Left lobe of liver (tissue), 2 donors: ENCODE results near the gene SLAMF6. TPM values are rescaled to one million over a fixed set of nuclear protein-coding genes. Genes with fewer than 3 reads are reported as not detected.
A peak's percentile ranks its signal among the peaks of the same experiment; 100 is the strongest.
"Not testable (repeated sequence)": the region's sequence is repeated elsewhere in the genome, so short reads cannot be mapped to it uniquely, and the experiment has no call there.

Experiments
- ATAC-seq: fragments of 200-7000 bp; cut with Tn5 transposase; one replicate; pipeline ENCODE4 v1.9.1; 2020; ENCODE audit warnings: mild to moderate bottlenecking, moderate library complexity
- DNase-seq: peaks from one replicate; pipeline ENCODE4 v3.0.0-alpha.2; 2020; ENCODE audit warnings: low spot score
- total RNA-seq: library from RNA; stranded (reverse); gene quantifications from one replicate; pipeline ENCODE4 v1.2.1, GENCODE V29; 2021
- donor health status: DM: no; HTN: no; CAD: no; lungs with moderate emphysema.
- donor health status: DM: no; HTN: yes; CAD: no.

SLAMF6 gene
- total RNA-seq, 1 donor from 2014 or later: 0.23 TPM

- ATAC-seq (peak; percentile 56), DNase-seq (no peak)
Measured at GRCh38 chr1:160544647-160545046, 21.6 kb upstream of the SLAMF6 start.

- ATAC-seq (peak; percentile 60), DNase-seq (no peak)
Measured at GRCh38 chr1:160542303-160542945, 19.4 kb upstream of the SLAMF6 start.

DNA sequence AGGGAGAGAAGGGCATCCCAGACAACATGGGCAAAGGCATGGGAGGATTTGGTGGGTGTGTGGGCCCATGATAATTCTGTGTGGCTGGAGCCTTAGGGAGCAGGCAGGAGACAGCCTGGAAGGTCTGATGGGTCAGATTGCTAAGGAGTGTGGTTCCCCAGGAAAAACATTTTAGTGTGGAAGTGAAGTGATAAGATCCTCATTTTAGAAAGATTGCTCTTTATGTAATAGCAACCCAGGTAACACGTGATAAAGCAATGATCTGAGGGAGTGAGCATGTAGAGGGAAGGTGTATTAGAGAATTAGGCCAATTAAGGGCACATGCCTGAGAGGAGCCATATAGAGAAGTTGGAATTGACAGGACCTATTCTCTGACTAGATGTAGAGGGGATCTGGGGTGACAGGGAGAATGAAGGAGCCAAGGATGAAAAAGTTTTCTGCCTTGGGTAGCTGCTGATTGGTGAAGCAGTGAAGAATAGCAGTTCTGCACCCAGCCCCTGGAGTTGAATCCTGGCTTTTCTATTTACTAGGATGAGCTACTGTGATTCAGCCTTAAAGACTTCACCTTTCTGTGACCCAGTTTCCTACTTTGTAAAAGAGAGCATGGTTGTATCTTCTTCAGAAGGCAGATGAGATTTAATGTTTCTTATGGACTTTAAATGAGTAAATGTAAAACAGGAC is 18.7 kb upstream of the SLAMF6 start:
- DNase-seq: no peak
- ATAC-seq: no peak

DNA sequence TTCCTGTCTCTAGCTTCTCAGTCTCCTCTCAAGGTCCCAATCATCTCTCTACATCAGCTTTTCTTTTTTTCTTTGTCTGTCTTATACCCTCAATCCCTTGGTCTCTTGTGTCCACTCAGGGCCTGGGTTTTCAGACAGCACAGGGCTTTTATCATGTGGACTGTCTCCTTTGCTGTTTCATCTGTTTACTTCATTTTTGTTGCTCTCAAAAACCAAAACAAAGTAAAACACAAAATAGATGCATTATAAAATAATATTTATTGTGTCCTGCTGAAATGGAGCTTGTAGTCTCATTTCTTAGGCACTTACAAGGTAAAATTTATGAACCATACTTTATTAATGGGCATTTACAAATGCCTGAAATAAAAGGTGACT is 17.8 kb upstream of the SLAMF6 start:
- ATAC-seq: no peak
- DNase-seq: no peak

DNA sequence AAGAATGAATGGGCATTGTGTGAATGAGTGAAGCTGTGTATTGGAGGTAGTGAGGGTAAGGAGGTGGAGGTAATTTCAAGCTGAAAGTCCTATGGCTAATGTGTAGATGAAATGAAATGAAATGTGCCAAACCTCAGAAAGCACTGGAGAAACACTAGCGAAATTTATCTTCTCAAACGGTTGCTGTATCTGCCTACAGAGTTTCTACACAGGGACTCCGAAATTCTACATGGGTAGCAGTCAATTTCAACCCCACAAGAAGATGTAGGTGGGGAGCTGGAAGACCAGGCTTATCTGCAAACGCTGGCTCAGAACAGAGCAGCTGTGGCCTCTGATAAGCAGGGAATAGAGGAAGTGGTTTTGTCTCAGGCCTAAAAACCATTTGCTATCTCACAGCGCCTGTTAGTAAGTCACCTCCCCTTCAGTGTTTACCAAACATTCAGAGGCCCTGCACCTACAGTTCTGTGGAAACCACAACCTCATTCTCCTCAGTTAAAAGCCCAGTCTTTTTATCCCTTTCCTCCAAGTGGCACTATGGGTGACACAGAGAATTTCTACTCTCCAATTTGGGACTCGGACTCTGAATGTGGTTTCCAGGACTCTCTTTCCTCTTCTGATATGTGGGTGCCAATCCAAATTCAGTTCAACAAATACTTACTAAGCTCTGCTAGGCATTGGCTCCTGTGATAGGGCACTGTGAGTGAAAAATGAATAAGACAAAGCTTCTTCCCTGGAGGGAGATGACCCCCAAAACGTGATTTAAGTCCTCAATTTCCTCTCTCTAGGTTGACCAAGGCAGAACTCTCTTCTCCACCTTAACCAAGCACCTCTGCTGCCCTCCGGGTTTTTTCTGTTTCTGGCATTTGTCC is 17.2 kb upstream of the SLAMF6 start:
- no peak for DNase-seq
- ATAC-seq: peak; percentile 63

DNA sequence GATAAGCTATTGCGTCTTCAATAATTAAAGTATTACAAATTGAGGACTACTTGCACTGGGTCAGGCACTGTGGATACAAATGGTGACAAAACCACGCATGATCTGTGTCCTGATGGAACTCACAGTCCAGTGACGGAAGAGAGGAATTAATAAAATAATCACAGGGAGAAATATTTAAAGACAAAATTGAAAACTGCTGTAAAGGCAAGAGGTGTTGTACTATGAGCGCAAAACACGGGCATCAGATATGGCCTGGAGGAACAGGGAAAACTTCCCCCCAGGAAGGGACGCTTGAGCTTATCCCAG is 16.6 kb upstream of the SLAMF6 start:
- no peak for ATAC-seq
- no peak for DNase-seq

GRCh38 chr1:160538985-160539651 is 16.1 kb upstream of the SLAMF6 start:
- peak; percentile 83 for ATAC-seq
- peak; percentile 57 for DNase-seq

DNA sequence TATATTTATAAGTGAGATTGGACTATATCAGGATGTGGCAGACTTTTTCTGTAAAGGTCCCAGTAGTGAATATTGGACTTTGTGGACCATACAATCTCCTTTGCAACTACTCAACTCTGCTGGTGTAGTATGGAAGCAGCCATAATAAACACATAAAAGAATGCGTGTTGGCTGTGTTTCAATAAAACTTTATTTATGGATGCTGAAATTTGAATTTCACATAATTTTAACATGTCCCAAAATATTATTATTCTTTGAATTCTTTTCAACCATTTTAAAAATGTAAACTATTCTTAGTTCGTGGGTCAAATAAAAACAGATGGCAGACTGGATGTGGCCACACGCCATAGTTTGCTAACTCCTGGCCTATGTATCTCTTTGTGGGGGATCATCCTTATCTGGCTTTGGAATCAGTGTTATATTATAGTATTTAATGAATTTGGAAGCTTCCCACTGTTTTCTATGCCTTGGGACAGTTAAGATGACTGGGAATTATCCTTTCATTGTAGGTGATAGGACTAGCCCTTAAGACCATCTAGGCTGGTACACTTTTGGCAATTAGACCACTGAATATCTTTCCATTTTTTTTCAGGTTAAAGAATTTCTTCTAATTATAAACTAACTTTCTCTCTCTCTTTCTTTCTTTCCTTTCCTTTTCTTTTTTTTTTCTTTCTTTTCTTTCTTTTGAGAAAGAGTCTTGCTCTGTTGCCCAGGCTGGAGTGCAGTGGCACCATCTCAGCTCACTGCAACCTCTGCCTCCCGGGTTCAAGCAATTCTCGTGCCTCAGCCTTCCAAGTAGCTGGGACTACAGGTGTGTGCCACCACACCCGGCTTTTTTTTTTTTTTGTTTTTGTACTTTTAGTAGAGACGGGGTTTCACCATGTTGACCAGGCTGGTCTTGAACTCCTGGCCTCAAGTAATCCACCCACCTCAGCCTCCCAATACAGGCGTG is 14.9 kb upstream of the SLAMF6 start:
- ATAC-seq (no peak), DNase-seq (no peak)

DNA sequence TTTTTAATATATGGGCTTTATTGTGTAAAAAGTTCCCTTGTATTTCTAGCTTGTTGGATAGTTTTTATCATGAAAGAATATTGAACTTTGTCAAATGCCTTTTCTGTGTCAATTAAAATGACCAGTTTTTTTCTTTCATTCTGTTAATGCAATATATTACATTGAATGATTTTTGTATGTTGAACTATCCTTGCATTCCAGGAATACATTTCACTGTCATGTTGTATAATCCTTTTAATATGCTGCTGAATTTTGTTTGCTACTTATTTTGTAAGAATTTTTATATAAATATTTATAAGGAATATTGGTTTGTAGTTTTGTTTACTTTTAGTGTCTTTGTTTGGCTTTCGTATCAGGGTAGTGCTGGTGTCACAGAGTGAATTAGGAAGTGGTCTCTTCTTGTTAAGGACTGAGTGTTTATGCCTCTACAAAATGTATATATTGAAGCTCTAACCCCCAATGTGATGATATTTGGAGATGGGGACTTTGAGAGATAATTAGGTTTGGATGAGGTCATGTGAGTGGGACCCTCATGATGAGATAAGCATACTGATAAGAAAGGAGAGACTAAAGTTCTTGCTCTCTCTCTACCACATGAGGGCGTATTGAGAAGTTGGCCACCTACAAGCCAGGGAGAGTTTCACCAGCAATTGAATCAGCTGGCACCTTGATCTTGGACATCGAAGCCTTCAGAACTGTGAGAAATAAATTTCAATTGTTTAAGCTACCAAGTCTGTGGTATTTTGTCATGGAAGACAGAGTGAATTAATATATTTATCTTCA is 12.0 kb upstream of the SLAMF6 start:
- no peak for ATAC-seq
- no peak for DNase-seq

DNA sequence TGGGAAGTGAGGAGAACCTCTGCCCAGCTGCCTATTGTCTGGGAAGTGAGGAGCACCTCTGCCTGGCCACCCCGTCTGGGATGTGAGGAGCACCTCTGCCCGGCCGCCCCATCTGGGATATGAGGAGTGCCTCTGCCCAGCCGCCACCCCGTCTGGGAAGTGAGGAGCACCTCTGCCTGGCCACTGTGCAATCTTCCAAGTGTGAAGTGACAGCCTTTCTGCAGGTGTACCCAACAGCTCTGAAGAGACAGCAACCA is 9.4 kb upstream of the SLAMF6 start:
- DNase-seq, ATAC-seq: not testable (repeated sequence)

DNA sequence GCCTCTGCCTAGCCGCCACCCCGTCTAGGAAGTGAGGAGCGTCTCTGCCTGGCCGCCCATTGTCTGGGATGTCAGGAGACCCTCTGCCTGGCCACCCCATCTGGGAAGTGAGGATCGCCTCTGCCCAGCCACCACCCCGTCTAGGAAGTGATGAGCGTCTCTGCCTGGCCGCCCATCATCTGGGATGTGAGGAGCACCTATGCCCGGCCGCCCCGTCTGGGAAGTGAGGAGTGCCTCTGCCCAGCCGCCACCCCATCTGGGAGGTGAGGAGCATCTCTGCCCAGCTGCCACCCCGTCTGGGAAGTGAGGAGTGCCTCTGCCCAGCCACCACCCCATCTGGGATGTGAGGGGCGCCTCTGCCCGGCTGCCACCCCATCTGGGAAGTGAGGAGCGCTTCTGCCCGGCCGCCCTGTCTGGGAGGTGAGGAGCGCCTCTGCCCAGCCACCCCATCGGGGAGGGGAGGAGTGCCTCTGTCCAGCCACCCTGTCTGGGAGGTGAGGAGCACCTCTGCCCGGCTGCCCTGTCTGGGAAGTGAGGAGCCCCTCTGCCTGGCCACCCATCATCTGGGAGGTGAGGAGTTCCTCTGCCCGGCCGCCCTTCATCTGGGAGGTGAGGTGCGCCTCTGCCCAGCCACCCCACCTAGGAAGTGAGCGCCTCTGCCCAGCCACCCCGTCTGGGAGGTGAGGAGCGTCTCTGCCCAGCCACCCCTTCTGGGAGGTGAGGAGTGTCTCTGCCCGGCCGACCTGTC is 8.9 kb upstream of the SLAMF6 start:
- DNase-seq, ATAC-seq: not testable (repeated sequence)

DNA sequence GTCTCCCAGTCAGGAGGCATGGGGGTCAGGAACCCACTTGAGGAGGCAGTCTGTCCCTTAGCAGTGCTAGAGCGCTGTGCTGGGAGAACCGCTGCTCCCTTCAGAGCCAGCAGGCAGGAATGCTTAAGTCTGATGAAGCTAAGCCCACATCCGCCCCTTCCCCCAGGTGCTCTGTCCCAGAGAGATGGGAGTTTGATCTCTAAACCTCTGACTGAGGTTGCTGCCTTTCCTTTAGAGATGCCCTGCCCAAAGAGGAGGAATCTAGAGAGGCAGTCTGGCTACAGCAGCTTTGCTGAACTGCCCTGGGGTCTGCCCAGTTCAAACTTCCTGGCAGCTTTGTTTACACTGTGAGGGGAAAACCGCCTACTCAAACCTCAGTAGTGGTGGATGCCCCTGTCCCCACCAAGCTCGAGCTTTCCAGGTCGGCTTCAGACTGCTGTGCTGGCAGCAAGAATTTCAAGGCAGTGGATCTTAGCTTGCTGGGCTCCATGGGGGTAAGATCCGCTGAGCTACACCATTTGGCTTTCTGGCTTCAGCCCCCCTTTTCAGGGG is 6.4 kb upstream of the SLAMF6 start:
- not testable (repeated sequence) for DNase-seq, ATAC-seq

GRCh38 chr1:160523789-160524188 is 734 bp upstream of the SLAMF6 start:
- not testable (repeated sequence) for DNase-seq, ATAC-seq

GRCh38 chr1:160522136-160522535 is 919 bp downstream of the SLAMF6 start:
- ATAC-seq: no peak
- no peak for DNase-seq

GRCh38 chr1:160521554-160521953 is 1.5 kb downstream of the SLAMF6 start:
- DNase-seq: no peak
- ATAC-seq: no peak

GRCh38 chr1:160520999-160521398 is 2.1 kb downstream of the SLAMF6 start:
- no peak for ATAC-seq

DNA sequence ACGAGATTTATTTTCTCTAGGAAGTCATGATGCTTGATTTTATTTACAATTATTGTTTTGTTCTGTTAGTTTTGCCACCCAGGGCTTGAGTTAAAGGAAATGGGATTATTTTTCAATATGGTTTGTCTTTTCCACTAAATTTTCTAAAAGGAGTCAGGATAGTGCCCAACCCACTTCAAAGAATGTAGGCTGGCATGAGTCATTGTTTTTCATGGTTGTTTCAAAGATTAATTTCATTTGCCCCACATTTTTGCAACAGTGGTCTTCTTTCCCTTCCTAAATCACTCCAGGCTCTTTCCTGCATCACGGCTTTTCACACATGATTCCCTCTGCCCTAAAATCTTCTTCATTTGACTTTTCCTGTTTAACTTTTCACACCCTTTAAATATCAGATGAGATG is 2.5 kb downstream of the SLAMF6 start:
- no peak for DNase-seq
- ATAC-seq: no peak

More at GRCh38 chr1:160520999-160521398, 2.1 kb downstream of the SLAMF6 start:
- no peak for DNase-seq

DNA sequence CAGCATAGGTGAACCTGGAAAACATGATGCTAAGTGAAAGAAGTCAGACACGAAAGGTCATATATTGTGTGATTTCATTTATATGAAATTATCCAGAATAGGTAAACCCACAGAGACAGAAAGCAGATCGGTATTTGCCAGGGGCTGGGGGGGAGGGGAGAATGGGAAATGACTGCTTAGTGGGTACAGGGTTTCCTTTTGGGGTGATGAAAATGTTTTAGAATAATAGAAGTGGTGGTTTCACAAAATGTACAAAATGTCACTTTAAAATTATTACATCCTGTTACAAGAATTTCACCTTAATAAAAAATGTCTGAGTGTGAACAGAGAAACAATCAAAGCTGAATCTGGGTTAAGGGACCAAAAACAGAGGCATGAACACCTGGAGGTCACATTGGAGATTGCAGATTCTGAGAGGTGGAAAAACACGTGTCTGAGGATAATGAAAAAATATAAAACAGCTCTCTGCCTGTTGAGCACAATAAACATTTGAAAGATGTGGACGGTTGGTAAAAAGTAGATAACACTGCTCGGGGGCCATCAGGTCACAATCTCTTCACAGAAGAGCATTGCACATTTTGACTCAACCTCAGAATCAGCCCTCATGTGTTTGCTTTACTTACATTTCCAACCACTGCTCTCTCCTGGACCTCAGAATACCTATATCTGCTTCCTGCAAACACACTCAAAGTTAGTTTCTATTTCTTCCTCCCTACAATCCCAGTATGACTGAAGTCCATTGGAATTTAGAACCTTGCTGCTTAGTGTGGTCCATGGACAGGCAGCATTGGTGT is 3.2 kb downstream of the SLAMF6 start:
- no peak for ATAC-seq
- no peak for DNase-seq
